Right cardiac atrium (tissue), 5 donors: ENCODE results near the gene CREB3L4. TPM values are rescaled to one million over a fixed set of nuclear protein-coding genes. Genes with fewer than 3 reads are reported as not detected.
A peak's percentile ranks its signal among the peaks of the same experiment; 100 is the strongest.
"Not testable (repeated sequence)": the region's sequence is repeated elsewhere in the genome, so short reads cannot be mapped to it uniquely, and the experiment has no call there.

Source experiments
- ATAC-seq, 2 donors: fragments of 200-7000 bp; cut with Tn5 transposase; one replicate each; pipeline versions ENCODE4 v1.8.0 to v1.9.1; 2020; ENCODE audit warnings: moderate library complexity in 2 of 2, mild to moderate bottlenecking in 1 of 2
- DNase-seq, 3 donors: peaks; one replicate each; pipeline ENCODE4 v3.0.0-alpha.2; 2020
- H3K27ac ChIP-seq: one replicate; pipeline ENCODE4 v1.5.1; 2013; ENCODE audit warnings: mild to moderate bottlenecking, low read length, control low read depth, moderate library complexity
- H3K27me3 ChIP-seq: one replicate; pipeline ENCODE4 v1.6.1; 2013; ENCODE audit not compliant: control insufficient read depth, insufficient read depth
- H3K4me1 ChIP-seq: one replicate; pipeline ENCODE4 v1.6.1; 2013; ENCODE audit warnings: low read length; ENCODE audit not compliant: control insufficient read depth, insufficient read depth
- H3K4me3 ChIP-seq: one replicate; pipeline ENCODE4 v1.5.1; 2013; ENCODE audit warnings: low read length, control low read depth
- H3K9me3 ChIP-seq: one replicate; pipeline ENCODE4 v1.6.1; 2013; ENCODE audit warnings: low read length; ENCODE audit not compliant: control insufficient read depth
- WGBS: extraction: QIAGEN DNeasy Blood & Tissue Kit; methylation state at CpG from one replicate; pipeline ENCODE4 v1.1.7; 2013; 5-methylcytosine and 5-hydroxymethylcytosine counted together
- intact Hi-C, 4 donors: fragments of 100-400 bp; cut with DNase I; formaldehyde crosslinking; loops; one replicate each; pipeline versions ENCODE4 v1.11.0 to v1.14.0; 2022 to 2023
- polyA plus RNA-seq: library from polyadenylated mRNA; stranded (reverse); fragments of 200-250 nt; gene quantifications from one replicate; pipeline ENCODE4 v1.2.3, GENCODE V29; 2013
- total RNA-seq, 4 donors: library from RNA; stranded (reverse); fragmentation: NEBNext Ultra II Directional; extraction: Animal tissue kit (Norgen Biotek cat#: 25700); gene quantifications; one replicate each; pipeline ENCODE4 v1.2.1, GENCODE V29; 2021
- donor health status: healthy with polysubstance abuse.
- donor health status: DM: no; HTN: yes; CAD: no.
- donor health status: DM: no; HTN: no; CAD: no.
- donor health status: DM: no; HTN: yes; CAD: no; lungs with severe emphysema.
- donor health status: DM: yes; HTN: yes; CAD: no.

CREB3L4 gene
- total and polyA plus RNA-seq, 5 donors, result 4.3 to 6.0 (median 5.1) TPM

GRCh38 chr1:153991151-153991630, 23.5 kb downstream of the CREB3L4 start:
- Histone ChIP-seq H3K4me1 (no peaks in the 10 kb centered on the region), H3K9me3 (no peaks in the 10 kb centered on the region), H3K27ac (peak overlapping the region; percentile 96), H3K27me3 (no peaks in the 10 kb centered on the region), H3K4me3 (peak overlapping the region; percentile 71)
- DNase-seq (no peak), ATAC-seq (no peak)
- WGBS, result 8% methylated on average over 9 of the region's 9 CpGs
- intact Hi-C loops, result no loop called here

GRCh38 chr1:153991806-153992205, 24.1 kb downstream of the CREB3L4 start:
- intact Hi-C loops, result no loop called here
- no peak overlapping the region for H3K27ac ChIP-seq
- ATAC-seq, result no peak
- H3K27me3 ChIP-seq, result no peaks in the 10 kb centered on the region
- peak overlapping the region; percentile 71 for H3K4me3 ChIP-seq
- H3K9me3 ChIP-seq, result no peaks in the 10 kb centered on the region
- no peaks in the 10 kb centered on the region for H3K4me1 ChIP-seq
- 89% methylated on average over 2 of the region's 2 CpGs for WGBS
- no peak for DNase-seq

- Histone ChIP-seq H3K27me3 (no peaks in the 10 kb centered on the region), H3K9me3 (no peaks in the 10 kb centered on the region), H3K27ac (no peak overlapping the region), H3K4me1 (no peaks in the 10 kb centered on the region), H3K4me3 (no peak overlapping the region)
- ATAC-seq, result no peak
- 72% methylated on average over 3 of the region's 3 CpGs for WGBS
- no peak for DNase-seq
- intact Hi-C loops, result no loop called here
Observed at GRCh38 chr1:153995202-153995601, 27.5 kb downstream of the CREB3L4 start.

GRCh38 chr1:153995640-153996039, 27.9 kb downstream of the CREB3L4 start:
- H3K27me3 ChIP-seq, result no peaks in the 10 kb centered on the region
- DNase-seq (no peak), ATAC-seq (no peak)
- no peak overlapping the region for H3K27ac ChIP-seq
- H3K4me3 ChIP-seq, result no peak overlapping the region
- intact Hi-C loops, result no loop called here
- 90% methylated on average over 11 of the region's 11 CpGs for WGBS
- H3K9me3 ChIP-seq, result no peaks in the 10 kb centered on the region
- no peaks in the 10 kb centered on the region for H3K4me1 ChIP-seq

- H3K4me1 ChIP-seq, H3K9me3 ChIP-seq, ATAC-seq, H3K4me3 ChIP-seq, intact Hi-C loops, H3K27me3 ChIP-seq, H3K27ac ChIP-seq, DNase-seq: not testable (repeated sequence)
- 95% methylated on average over 10 of the region's 10 CpGs for WGBS
Observed at GRCh38 chr1:153996882-153997281, 29.2 kb downstream of the CREB3L4 start.

GRCh38 chr1:154000420-154000819, 32.7 kb downstream of the CREB3L4 start:
- ATAC-seq (no peak), DNase-seq (no peak)
- no peaks in the 10 kb centered on the region for H3K9me3 ChIP-seq
- H3K27ac ChIP-seq, result no peak overlapping the region
- no peak overlapping the region for H3K4me3 ChIP-seq
- WGBS, result 72% methylated on average over 4 of the region's 4 CpGs
- H3K27me3 ChIP-seq, result no peaks in the 10 kb centered on the region
- no peaks in the 10 kb centered on the region for H3K4me1 ChIP-seq
- intact Hi-C loops, result no loop called here

- intact Hi-C loops, result no loop called here
- no peaks in the 10 kb centered on the region for H3K4me1 ChIP-seq
- no peaks in the 10 kb centered on the region for H3K27me3 ChIP-seq
- H3K9me3 ChIP-seq, result no peaks in the 10 kb centered on the region
- DNase-seq, result no peak
- ATAC-seq, result peak in 1 of 2 donors; percentile 45
- no peak overlapping the region for H3K27ac ChIP-seq
- WGBS, result 90% methylated on average over 3 of the region's 3 CpGs
- H3K4me3 ChIP-seq, result no peak overlapping the region
Observed at GRCh38 chr1:154006136-154006535, 38.4 kb downstream of the CREB3L4 start.

- Histone ChIP-seq H3K4me1 (no peaks in the 10 kb centered on the region), H3K4me3 (no peak overlapping the region), H3K27ac (no peak overlapping the region), H3K27me3 (no peaks in the 10 kb centered on the region), H3K9me3 (no peaks in the 10 kb centered on the region)
- ATAC-seq (no peak), DNase-seq (no peak)
- WGBS, result 63% methylated on average over 1 of the region's 1 CpG
- intact Hi-C loops, result no loop called here
Observed at GRCh38 chr1:154012129-154012528, 44.4 kb downstream of the CREB3L4 start.

GRCh38 chr1:154012543-154012942, 44.8 kb downstream of the CREB3L4 start:
- DNase-seq, H3K27ac ChIP-seq, H3K4me3 ChIP-seq, H3K4me1 ChIP-seq, intact Hi-C loops, H3K9me3 ChIP-seq, ATAC-seq, H3K27me3 ChIP-seq: not testable (repeated sequence)
- WGBS, result 94% methylated on average over 14 of the region's 14 CpGs

- ATAC-seq, result no peak
- no peak overlapping the region for H3K4me3 ChIP-seq
- 80% methylated on average over 3 of the region's 3 CpGs for WGBS
- H3K9me3 ChIP-seq, result no peaks in the 10 kb centered on the region
- H3K27ac ChIP-seq, result no peak overlapping the region
- H3K27me3 ChIP-seq, result no peaks in the 10 kb centered on the region
- intact Hi-C loops, result no loop called here
- no peaks in the 10 kb centered on the region for H3K4me1 ChIP-seq
- DNase-seq, result no peak
Observed at GRCh38 chr1:154014154-154014907, 46.6 kb downstream of the CREB3L4 start.

- intact Hi-C loops, result no loop called here
- H3K9me3 ChIP-seq, result no peaks in the 10 kb centered on the region
- no peak overlapping the region for H3K4me3 ChIP-seq
- DNase-seq, result no peak
- H3K27ac ChIP-seq, result no peak overlapping the region
- WGBS, result 71% methylated on average over 4 of the region's 4 CpGs
- no peaks in the 10 kb centered on the region for H3K4me1 ChIP-seq
- no peak for ATAC-seq
- H3K27me3 ChIP-seq, result no peaks in the 10 kb centered on the region
Observed at GRCh38 chr1:154019269-154019668, 51.6 kb downstream of the CREB3L4 start.
